ENCODE results near the gene GMFB.
A peak's percentile ranks its signal among the peaks of the same experiment; 100 is the strongest.
"Not testable (repeated sequence)": the region's sequence is repeated elsewhere in the genome, so short reads cannot be mapped to it uniquely, and the experiment has no call there.

The GMFB gene

GRCh38 chr14:54467280-54467679 lies 21.5 kb downstream of the GMFB start:
- peaks cover 42% of the 10 kb centered on the region for H3K36me3 Mint-ChIP-seq (ENCODE audit: low read depth)
- intact Hi-C loops (cut with micrococcal nuclease): no loop called here
- no peaks in the 10 kb centered on the region for H3K27me3 Mint-ChIP-seq
- H3K4me1 Mint-ChIP-seq (ENCODE audit: low read depth): peaks cover 6% of the 10 kb centered on the region
- no peak overlapping the region for H3K27ac Mint-ChIP-seq
- peaks cover 18% of the 10 kb centered on the region for H3K9me3 Mint-ChIP-seq
- no peak overlapping the region for H3K4me3 Mint-ChIP-seq

- peaks cover 18% of the 10 kb centered on the region for H3K9me3 Mint-ChIP-seq
- H3K27ac Mint-ChIP-seq: no peak overlapping the region
- intact Hi-C loops (cut with micrococcal nuclease): no loop called here
- no peak overlapping the region for H3K4me3 Mint-ChIP-seq
- H3K4me1 Mint-ChIP-seq (ENCODE audit: low read depth): peaks cover 6% of the 10 kb centered on the region
- no peaks in the 10 kb centered on the region for H3K27me3 Mint-ChIP-seq
- H3K36me3 Mint-ChIP-seq (ENCODE audit: low read depth): peaks cover 26% of the 10 kb centered on the region
Measured at GRCh38 chr14:54465654-54466053, 23.1 kb downstream of the GMFB start.

- no peak overlapping the region for H3K4me3 Mint-ChIP-seq
- intact Hi-C loops (cut with micrococcal nuclease): no loop called here
- H3K27ac Mint-ChIP-seq: no peak overlapping the region
- peaks cover under 1% of the 10 kb centered on the region for H3K36me3 Mint-ChIP-seq (ENCODE audit: low read depth)
- peaks cover 6% of the 10 kb centered on the region for H3K4me1 Mint-ChIP-seq (ENCODE audit: low read depth)
- H3K27me3 Mint-ChIP-seq: no peaks in the 10 kb centered on the region
- peaks cover 19% of the 10 kb centered on the region for H3K9me3 Mint-ChIP-seq
Measured at GRCh38 chr14:54462048-54462447, 26.7 kb downstream of the GMFB start.

- Mint-ChIP-seq H3K4me1 (ENCODE audit: low read depth) (peaks cover 6% of the 10 kb centered on the region), H3K4me3 (no peak overlapping the region), H3K36me3 (ENCODE audit: low read depth) (no peaks in the 10 kb centered on the region)
Measured at GRCh38 chr14:54459106-54459505, 29.7 kb downstream of the GMFB start.

GRCh38 chr14:54458536-54458935 lies 30.2 kb downstream of the GMFB start:
- H3K4me3 Mint-ChIP-seq; intact Hi-C loops (cut with micrococcal nuclease); H3K27ac Mint-ChIP-seq; H3K4me1 Mint-ChIP-seq (ENCODE audit: low read depth); H3K36me3 Mint-ChIP-seq (ENCODE audit: low read depth); H3K27me3 Mint-ChIP-seq: not testable (repeated sequence)
- peaks cover 16% of the 10 kb centered on the region for H3K9me3 Mint-ChIP-seq

More at GRCh38 chr14:54459106-54459505, 29.7 kb downstream of the GMFB start:
- H3K9me3 Mint-ChIP-seq: peaks cover 16% of the 10 kb centered on the region
- no peak overlapping the region for H3K27ac Mint-ChIP-seq
- H3K27me3 Mint-ChIP-seq: no peaks in the 10 kb centered on the region
- intact Hi-C loops (cut with micrococcal nuclease): no loop called here

GRCh38 chr14:54457609-54457996 lies 31.2 kb downstream of the GMFB start:
- no peaks in the 10 kb centered on the region for H3K27me3 Mint-ChIP-seq
- H3K36me3 Mint-ChIP-seq (ENCODE audit: low read depth): no peaks in the 10 kb centered on the region
- peaks cover 5% of the 10 kb centered on the region for H3K4me1 Mint-ChIP-seq (ENCODE audit: low read depth)
- intact Hi-C loops (cut with micrococcal nuclease): no loop called here
- peaks cover 16% of the 10 kb centered on the region for H3K9me3 Mint-ChIP-seq
- no peak overlapping the region for H3K4me3 Mint-ChIP-seq
- no peak overlapping the region for H3K27ac Mint-ChIP-seq

GRCh38 chr14:54456820-54457608 lies 31.8 kb downstream of the GMFB start:
- H3K27me3 Mint-ChIP-seq; H3K27ac Mint-ChIP-seq; H3K4me3 Mint-ChIP-seq; H3K4me1 Mint-ChIP-seq (ENCODE audit: low read depth); H3K36me3 Mint-ChIP-seq (ENCODE audit: low read depth); intact Hi-C loops (cut with micrococcal nuclease): not testable (repeated sequence)
- H3K9me3 Mint-ChIP-seq: peaks cover 16% of the 10 kb centered on the region

GRCh38 chr14:54455363-54455762 lies 33.4 kb downstream of the GMFB start:
- Mint-ChIP-seq H3K4me3 (no peak overlapping the region), H3K27me3 (no peaks in the 10 kb centered on the region), H3K9me3 (peaks cover 16% of the 10 kb centered on the region), H3K27ac (no peak overlapping the region), H3K4me1 (ENCODE audit: low read depth) (peaks cover 21% of the 10 kb centered on the region), H3K36me3 (ENCODE audit: low read depth) (no peaks in the 10 kb centered on the region)
- intact Hi-C loops (cut with micrococcal nuclease): no loop called here

GRCh38 chr14:54453990-54454389 lies 34.8 kb downstream of the GMFB start:
- H3K27ac Mint-ChIP-seq; H3K36me3 Mint-ChIP-seq (ENCODE audit: low read depth); H3K27me3 Mint-ChIP-seq; H3K4me3 Mint-ChIP-seq; H3K9me3 Mint-ChIP-seq: not testable (repeated sequence)
- intact Hi-C loops (cut with micrococcal nuclease): loop anchor here (5.0 kb wide), 1 partner anchor 33 kb away; the partner anchor contains the start of gene GMFB
- peaks cover 26% of the 10 kb centered on the region for H3K4me1 Mint-ChIP-seq (ENCODE audit: low read depth)

GRCh38 chr14:54453252-54453651 lies 35.5 kb downstream of the GMFB start:
- no peak overlapping the region for H3K27ac Mint-ChIP-seq

GRCh38 chr14:54451961-54452360 lies 36.8 kb downstream of the GMFB start:
- no peaks in the 10 kb centered on the region for H3K36me3 Mint-ChIP-seq (ENCODE audit: low read depth)
- peaks cover 36% of the 10 kb centered on the region for H3K4me1 Mint-ChIP-seq (ENCODE audit: low read depth)
- H3K4me3 Mint-ChIP-seq: no peak overlapping the region
- no peaks in the 10 kb centered on the region for H3K9me3 Mint-ChIP-seq
- H3K27ac Mint-ChIP-seq: no peak overlapping the region
- intact Hi-C loops (cut with micrococcal nuclease): loop anchor here (5.0 kb wide), 1 partner anchor 35 kb away; the partner anchor contains the start of gene GMFB
- H3K27me3 Mint-ChIP-seq: no peaks in the 10 kb centered on the region

More at GRCh38 chr14:54453252-54453651, 35.5 kb downstream of the GMFB start:
- Mint-ChIP-seq H3K36me3 (ENCODE audit: low read depth) (no peaks in the 10 kb centered on the region), H3K4me1 (ENCODE audit: low read depth) (peaks cover 30% of the 10 kb centered on the region), H3K4me3 (no peak overlapping the region), H3K9me3 (no peaks in the 10 kb centered on the region), H3K27me3 (no peaks in the 10 kb centered on the region)
- intact Hi-C loops (cut with micrococcal nuclease): loop anchor here (5.0 kb wide), 1 partner anchor 34 kb away; the partner anchor contains the start of gene GMFB

GRCh38 chr14:54451121-54451601 lies 37.6 kb downstream of the GMFB start:
- peak overlapping the region; percentile 9 for H3K4me3 Mint-ChIP-seq
- no peaks in the 10 kb centered on the region for H3K36me3 Mint-ChIP-seq (ENCODE audit: low read depth)
- intact Hi-C loops (cut with micrococcal nuclease): loop anchor here (5.0 kb wide), 1 partner anchor 36 kb away; the partner anchor contains the start of gene GMFB
- H3K27ac Mint-ChIP-seq: peak overlapping the region; percentile 87
- H3K27me3 Mint-ChIP-seq: no peaks in the 10 kb centered on the region
- no peaks in the 10 kb centered on the region for H3K9me3 Mint-ChIP-seq
- peaks cover 44% of the 10 kb centered on the region for H3K4me1 Mint-ChIP-seq (ENCODE audit: low read depth)

- Mint-ChIP-seq H3K27me3 (no peaks in the 10 kb centered on the region), H3K27ac (peak overlapping the region; percentile 87), H3K9me3 (no peaks in the 10 kb centered on the region), H3K36me3 (ENCODE audit: low read depth) (no peaks in the 10 kb centered on the region), H3K4me3 (peak overlapping the region; percentile 30), H3K4me1 (ENCODE audit: low read depth) (peaks cover 49% of the 10 kb centered on the region)
- intact Hi-C loops (cut with micrococcal nuclease): loop anchor here (1.0 to 5.0 kb wide), 2 partner anchors 9 to 37 kb away; partner anchors contain the start of genes CNIH1 and GMFB
Measured at GRCh38 chr14:54450535-54450934, 38.2 kb downstream of the GMFB start.

- H3K27ac Mint-ChIP-seq: peak overlapping the region; percentile 28
- intact Hi-C loops (cut with micrococcal nuclease): no loop called here
- H3K4me1 Mint-ChIP-seq (ENCODE audit: low read depth): peaks cover 43% of the 10 kb centered on the region
- H3K4me3 Mint-ChIP-seq: no peak overlapping the region
- H3K36me3 Mint-ChIP-seq (ENCODE audit: low read depth): no peaks in the 10 kb centered on the region
- H3K27me3 Mint-ChIP-seq: no peaks in the 10 kb centered on the region
- H3K9me3 Mint-ChIP-seq: no peaks in the 10 kb centered on the region
Measured at GRCh38 chr14:54447231-54447692, 41.5 kb downstream of the GMFB start.

Data from dendritic cell treated with granulocyte-macrophage colony-stimulating factor and Interleukin-4, amounts not matched to agents 40 ng/mL and 50 ng/mL, for 4 days (primary cell).